Right lobe of liver (tissue), 4 donors: ENCODE measurements around the gene PTGES2.

Experiments
- CTCF ChIP-seq, 4 donors: fragments of 200-600 bp in 3 of 4; fragments of 450-650 bp in 1 of 4; IDR thresholded peaks; one replicate each; pipeline versions ENCODE4 v1.5.1 to v1.8.0; 2016 to 2022; ENCODE audit warnings: antibody characterized with exemption in 4 of 4, mild to moderate bottlenecking in 2 of 4
- POLR2A ChIP-seq: fragments of 450-650 bp; IDR thresholded peaks from one replicate; pipeline ENCODE4 v1.6.1; 2017; ENCODE audit warnings: antibody characterized with exemption, mild to moderate bottlenecking
- donor health status: DM: no; HTN: no; CAD: no.
- donor health status: DM: no; HTN: no; CAD: no.
- donor health status: DM: no; HTN: yes; CAD: no.

GRCh38 chr9:128144239-128145181, 17.0 kb upstream of the PTGES2 start:
- no peak for TF ChIP-seq CTCF (IDR thresholded peaks at IDR 0.05)
- TF ChIP-seq POLR2A: no peak
